K562 (cell line): ENCODE data around the gene SLC35B1. TPM values are rescaled to one million over a fixed set of nuclear protein-coding genes. Genes with fewer than 3 reads are reported as not detected.

Experiments used
- ATAC-seq: fragments of 200-7000 bp; cut with Tn5 transposase; 3 replicates; pipeline ENCODE4 v1.9.1; 2020; ENCODE audit warnings: moderate library complexity
- BruUV-seq: library from RNA; stranded (reverse); fragments of 400-500 nt; replicated peaks from 2 replicates; lab custom pipeline; 2021; lab: Mats Ljungman, UMichigan
- CTCF ChIA-PET: fragments of 300-600 bp; formaldehyde crosslinking; extraction: SDS; loops from one replicate; lab custom pipeline; 2021; ENCODE audit warnings: low intra/inter-chr PET ratio; lab: Yijun Ruan, JAX
- POLR2A ChIA-PET: fragments of 300-600, 350-650 bp; sonication (Branson Sonifier 250); formaldehyde crosslinking; extraction: SDS; loops from one replicate; lab custom pipeline; 2021; ENCODE audit warnings: antibody characterized with exemption, inconsistent platforms; lab: Yijun Ruan, JAX
- DNase-seq, 4 experiments: peaks; one replicate each; pipeline versions ENCODE4 v3.0.0 to v3.0.0-alpha.2; 2011 to 2018; ENCODE audit warnings: low spot score in 3 of 4, mixed read lengths in 3 of 4; ENCODE audit errors: extremely low read depth in 1 of 4
- FAIRE-seq: peaks from 2 replicates; lab custom pipeline; 2011; peaks lifted over from hg19 to GRCh38; lab: Jason Lieb, UNC
- H2AFZ ChIP-seq: 2 replicates; pipeline ENCODE4 v1.6.0; 2011; ENCODE audit warnings: low read depth, low read length, control low read depth, inconsistent platforms
- H3K27ac ChIP-seq: fragments of 200-600 bp; 3 replicates; pipeline ENCODE4 v1.8.0; 2011; ENCODE audit warnings: low read depth, mild to moderate bottlenecking, control low read depth, inconsistent platforms, low read length, moderate library complexity, mixed read lengths; ENCODE audit errors: extremely low read depth
- H3K27me3 ChIP-seq, 2 experiments: fragments of 300-600 bp in 1 of 2; 2 replicates in 1 of 2; 3 replicates in 1 of 2; pipeline versions ENCODE4 v1.6.0 to v1.8.0; 2011; ENCODE audit warnings: inconsistent platforms in 2 of 2, low read length in 2 of 2, mild to moderate bottlenecking in 1 of 2, mixed read lengths in 1 of 2, moderate library complexity in 1 of 2; ENCODE audit not compliant: control insufficient read depth in 2 of 2, insufficient read depth in 2 of 2
- H3K36me3 ChIP-seq: fragments of 300-600 bp; 3 replicates; pipeline ENCODE4 v1.8.0; 2011; ENCODE audit warnings: mild to moderate bottlenecking, low read length, inconsistent platforms; ENCODE audit not compliant: control insufficient read depth, insufficient read depth
- H3K4me1 ChIP-seq, 2 experiments: fragments of 200-600 bp in 1 of 2; replicated peaks in 1 of 2; 2 replicates in 1 of 2; 3 replicates in 1 of 2; pipeline versions ENCODE4 v1.5.1 to v1.8.0; 2011; ENCODE audit warnings: inconsistent platforms in 2 of 2, low read length in 2 of 2, mild to moderate bottlenecking in 1 of 2, mixed read lengths in 1 of 2, moderate library complexity in 1 of 2; ENCODE audit not compliant: control insufficient read depth in 2 of 2, insufficient read depth in 2 of 2
- H3K4me2 ChIP-seq: 2 replicates; pipeline ENCODE4 v1.6.1; 2011; ENCODE audit warnings: low read length, control low read depth, inconsistent platforms, mixed read lengths; ENCODE audit not compliant: insufficient read depth
- H3K4me3 ChIP-seq: fragments of 200-600 bp; sonication (generic), shearing (Covaris generic); 2 replicates; pipeline ENCODE4 v1.5.1; 2016; ENCODE audit warnings: control low read depth, inconsistent platforms
- H3K79me2 ChIP-seq: fragments of 200-600 bp; 3 replicates; pipeline ENCODE4 v1.8.0; 2011; ENCODE audit warnings: low read length, inconsistent platforms; ENCODE audit not compliant: control insufficient read depth, insufficient read depth
- H3K9ac ChIP-seq, 2 experiments: 2 replicates each; pipeline versions ENCODE4 v1.6.0 to v1.6.1; 2011; ENCODE audit warnings: low read depth in 2 of 2, low read length in 2 of 2, control low read depth in 1 of 2, inconsistent platforms in 1 of 2, mild to moderate bottlenecking in 1 of 2, mixed read lengths in 1 of 2; ENCODE audit not compliant: insufficient read depth in 1 of 2
- H3K9me1 ChIP-seq: one replicate; pipeline ENCODE4 v1.6.0; 2011; ENCODE audit warnings: inconsistent platforms, mild to moderate bottlenecking, low read length, moderate library complexity; ENCODE audit not compliant: control insufficient read depth, insufficient read depth
- H3K9me3 ChIP-seq: replicated peaks from 2 replicates; pipeline ENCODE4 v1.5.1; 2011; ENCODE audit warnings: low read depth, low read length, inconsistent platforms; ENCODE audit not compliant: control insufficient read depth, insufficient read depth
- H4K20me1 ChIP-seq: replicated peaks from 2 replicates; pipeline ENCODE4 v1.6.1; 2011; ENCODE audit warnings: low read length, inconsistent platforms, mixed read lengths; ENCODE audit not compliant: control insufficient read depth, insufficient read depth
- ARID2 ChIP-seq: fragments of 450-650 bp; IDR thresholded peaks from 2 replicates; pipeline ENCODE4 v1.6.1; 2017; ENCODE audit warnings: antibody characterized with exemption, mild to moderate bottlenecking
- BACH1 ChIP-seq: fragments of 200-800 bp; sonication (Bioruptor generic); IDR thresholded peaks from 2 replicates; pipeline ENCODE4 v1.6.1; 2016; ENCODE audit warnings: missing genetic modification characterization, missing compliant biosample characterization
- BRCA1 ChIP-seq, 2 experiments: fragments of 450-650 bp in 1 of 2; sonication (generic) in 1 of 2; formaldehyde crosslinking in 1 of 2; IDR thresholded peaks; 2 replicates each; pipeline versions ENCODE4 v1.5.0 to v1.6.1; 2017 to 2020; ENCODE audit warnings: mild to moderate bottlenecking in 1 of 2, missing genetic modification reagents in 1 of 2
- DIDO1 ChIP-seq: fragments of 450-650 bp; IDR thresholded peaks from 2 replicates; pipeline ENCODE4 v1.6.1; 2016; ENCODE audit warnings: low read depth, missing biosample characterization, missing genetic modification characterization
- ELF4 ChIP-seq: fragments of 450-650 bp; formaldehyde crosslinking; IDR thresholded peaks from 2 replicates; pipeline ENCODE4 v1.4.0; 2022; ENCODE audit warnings: missing genetic modification characterization
- HDAC2 ChIP-seq: fragments of 450-650 bp; IDR thresholded peaks from 2 replicates; pipeline ENCODE4 v1.6.1; 2016; ENCODE audit warnings: mild to moderate bottlenecking
- IRF2 ChIP-seq: sonication (generic); formaldehyde crosslinking; IDR thresholded peaks from 2 replicates; pipeline ENCODE4 v1.8.1; 2022; ENCODE audit warnings: mild to moderate bottlenecking, missing genetic modification reagents
- PHB ChIP-seq: fragments of 250-450 bp; sonication (Bioruptor Pico); IDR thresholded peaks from 2 replicates; pipeline ENCODE4 v1.5.0; 2021
- PKNOX1 ChIP-seq: fragments of 450-650 bp; IDR thresholded peaks from 2 replicates; pipeline ENCODE4 v1.6.1; 2016
- SAFB ChIP-seq: fragments of 200-400 bp; formaldehyde crosslinking; IDR thresholded peaks from 2 replicates; pipeline ENCODE4 v1.6.1; 2017; ENCODE audit warnings: low read depth, low read length, borderline replicate concordance
- SAFB2 ChIP-seq: fragments of 200-400 bp; formaldehyde crosslinking; IDR thresholded peaks from 2 replicates; pipeline ENCODE4 v1.6.1; 2018; ENCODE audit warnings: borderline replicate concordance, low read length, low read depth, moderate library complexity; ENCODE audit not compliant: severe bottlenecking
- SRSF7 ChIP-seq: fragments of 200-400 bp; formaldehyde crosslinking; optimal IDR thresholded peaks from 2 replicates; pipeline ENCODE3; 2017; ENCODE audit warnings: mild to moderate bottlenecking, low read depth, low read length
- TBL1XR1 ChIP-seq, 2 experiments: IDR thresholded peaks; 2 replicates each; pipeline ENCODE4 v1.6.1; 2012; ENCODE audit warnings: improper control_type of control experiment in 2 of 2, low read length in 2 of 2, mild to moderate bottlenecking in 1 of 2
- ZNF408 ChIP-seq: fragments of 250-450 bp; sonication (Bioruptor Pico); IDR thresholded peaks from 2 replicates; pipeline ENCODE4 v1.4.0; 2020; ENCODE audit warnings: low read depth, mild to moderate bottlenecking, moderate library complexity
- ZNF518B ChIP-seq: fragments of 250-450 bp; sonication (Bioruptor Pico); IDR thresholded peaks from 2 replicates; pipeline ENCODE4 v1.5.0; 2021; ENCODE audit warnings: mild to moderate bottlenecking, moderate library complexity
- WGBS: fragments of 100-300 bp; shearing (Covaris generic); methylation state at CpG from one replicate; pipeline ENCODE4 v1.1.6; 2016; ENCODE audit warnings: low coverage, mixed read lengths; ENCODE audit not compliant: insufficient coverage; ENCODE audit errors: missing lambda C conversion rate; 5-methylcytosine and 5-hydroxymethylcytosine counted together
- in situ Hi-C: fragments of 300-500 bp; cut with MboI; formaldehyde crosslinking; loops from 4 replicates; pipeline ENCODE4 v1.15.0; 2018; ENCODE audit warnings: inconsistent platforms, mixed read lengths
- intact Hi-C: fragments of 100-400 bp; cut with micrococcal nuclease; formaldehyde crosslinking; loops from 2 replicates; pipeline ENCODE4 v1.14.2; 2022
- polyA plus RNA-seq, 8 experiments: library from polyadenylated mRNA; depleted of rRNA in 4 of 8; stranded (reverse) in 5 of 8; unstranded in 3 of 8; fragments of >200 nt; fragmentation: Nextera tagmentation in 2 of 8; fragmentation: Illumina TruSeq in 1 of 8; extraction: Ambion mirVana in 2 of 8; extraction: Trizol in 1 of 8; gene quantifications; 2 replicates each; pipeline versions ENCODE4 v1.2.1 to v1.2.3, GENCODE V29; 2011 to 2014; ENCODE audit warnings: inconsistent platforms in 1 of 8, missing spikeins in 1 of 8
- total RNA-seq, 7 experiments: library from RNA; depleted of rRNA in 6 of 7; stranded (reverse); fragments of >200 nt in 6 of 7; fragmentation: Illumina TruSeq in 2 of 7; extraction: Trizol in 2 of 7; gene quantifications; 2 replicates each; pipeline versions ENCODE4 v1.2.1 to v1.2.3, GENCODE V29; 2011 to 2021; ENCODE audit warnings: low replicate concordance in 1 of 7
- TF ChIP-seq, protein P1 (sequence below): fragments of 450-650 bp; formaldehyde crosslinking; IDR thresholded peaks from 2 replicates; pipeline ENCODE4 v1.4.0; 2022; ENCODE audit warnings: mild to moderate bottlenecking, moderate library complexity
- TF ChIP-seq, protein P2 (sequence below): IDR thresholded peaks from 2 replicates; pipeline ENCODE4 v1.6.1; 2011; ENCODE audit not compliant: insufficient read length; ENCODE audit errors: extremely low read depth

SLC35B1 gene
- total and polyA plus RNA-seq, 9 of the 15 experiments (the other 6 are each of a cell fraction or from before 2014, with no cell fraction given) = 51.4 to 87.9 (median 66.3) TPM

GRCh38 chr17:49691677-49692191 is 16.0 kb downstream of the SLC35B1 start:
- Histone ChIP-seq H3K79me2 (no peaks in the 10 kb centered on the region), H4K20me1 (no peaks in the 10 kb centered on the region; the same call in 1 of the 2 replicates), H2AFZ (peak overlapping the region; percentile 63), H3K27ac (no peak overlapping the region), H3K9ac (no peak overlapping the region), H3K27me3 (no peaks in the 10 kb centered on the region; a peak in 1 of 5 replicates), H3K9me3 (no peaks in the 10 kb centered on the region), H3K4me1 (peaks cover 4 to 5% of the 10 kb centered on the region in 2 experiments; a peak in 1 of 5 replicates), H3K9me1 (no peaks in the 10 kb centered on the region), H3K4me2 (peak overlapping the region; percentile 18), H3K4me3 (no peak overlapping the region), H3K36me3 (no peaks in the 10 kb centered on the region)
- FAIRE-seq (no peak), DNase-seq (no peak), ATAC-seq (peak; percentile 42; the same call in 2 of the 3 replicates)
- in situ Hi-C loops = no loop called here
- ChIA-PET CTCF (interaction anchor here (8.1 kb wide), 1 partner anchor 123 kb away, joined by 167 read pairs; no protein-coding TSS in a partner anchor), POLR2A (interaction anchor here (0.7 to 1.7 kb wide), 5 partner anchors 8 to 235 kb away, joined by 3 to 6 read pairs (median 3); no protein-coding TSS in a partner anchor)
- intact Hi-C loops = loop anchor here (10.0 kb wide), 1 partner anchor 277 kb away; the partner anchor contains the start of gene PHB1
- no TSS peak for BruUV-seq
- 11% methylated on average over 8 of the region's 8 CpGs for WGBS
- TF ChIP-seq IRF2 (CRISPR knock-in tag) (no peak), SAFB (no peak), DIDO1 (tag) (no peak), PKNOX1 (0 out of 2 replicates have a peak, but pooled peaks have one; percentile 11), ZNF518B (CRISPR knock-in tag) (no peak), BACH1 (tag) (no peak), TBL1XR1 (IDR thresholded peaks at IDR 0.05; ENCODE audit: low read length in 2 of 2) (no peak), SRSF7 (no peak), ARID2 (no peak), BRCA1 (IDR thresholded peaks at IDR 0.05) (no peak), BRCA1 (CRISPR knock-in tag; IDR thresholded peaks at IDR 0.05) (no peak), PHB (CRISPR knock-in tag) (no peak), ELF4 (CRISPR knock-in tag) (0 out of 2 replicates have a peak, but pooled peaks have one; percentile 29), SAFB2 (no peak), HDAC2 (no peak), ZNF408 (no peak)
- TF ChIP-seq, protein P1, sequence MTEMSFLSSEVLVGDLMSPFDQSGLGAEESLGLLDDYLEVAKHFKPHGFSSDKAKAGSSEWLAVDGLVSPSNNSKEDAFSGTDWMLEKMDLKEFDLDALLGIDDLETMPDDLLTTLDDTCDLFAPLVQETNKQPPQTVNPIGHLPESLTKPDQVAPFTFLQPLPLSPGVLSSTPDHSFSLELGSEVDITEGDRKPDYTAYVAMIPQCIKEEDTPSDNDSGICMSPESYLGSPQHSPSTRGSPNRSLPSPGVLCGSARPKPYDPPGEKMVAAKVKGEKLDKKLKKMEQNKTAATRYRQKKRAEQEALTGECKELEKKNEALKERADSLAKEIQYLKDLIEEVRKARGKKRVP = no peak
- TF ChIP-seq, protein P2, sequence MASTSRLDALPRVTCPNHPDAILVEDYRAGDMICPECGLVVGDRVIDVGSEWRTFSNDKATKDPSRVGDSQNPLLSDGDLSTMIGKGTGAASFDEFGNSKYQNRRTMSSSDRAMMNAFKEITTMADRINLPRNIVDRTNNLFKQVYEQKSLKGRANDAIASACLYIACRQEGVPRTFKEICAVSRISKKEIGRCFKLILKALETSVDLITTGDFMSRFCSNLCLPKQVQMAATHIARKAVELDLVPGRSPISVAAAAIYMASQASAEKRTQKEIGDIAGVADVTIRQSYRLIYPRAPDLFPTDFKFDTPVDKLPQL = no peak
